Mucosa of stomach (tissue), 1 donor: Measurements from ENCODE around the gene TTC21A.

Experiments
- H3K27me3 ChIP-seq: one replicate; pipeline ENCODE4 v1.7.0; 2013; ENCODE audit warnings: mild to moderate bottlenecking, low read length; ENCODE audit not compliant: control insufficient read depth, insufficient read depth
- H3K36me3 ChIP-seq: one replicate; pipeline ENCODE4 v1.7.0; 2013; ENCODE audit warnings: low read length; ENCODE audit not compliant: control insufficient read depth, insufficient read depth
- H3K4me1 ChIP-seq: one replicate; pipeline ENCODE4 v1.7.0; 2013; ENCODE audit warnings: mild to moderate bottlenecking, low read length; ENCODE audit not compliant: control insufficient read depth, insufficient read depth
- H3K4me3 ChIP-seq: one replicate; pipeline ENCODE4 v1.7.0; 2013; ENCODE audit warnings: low read length
- H3K9ac ChIP-seq: one replicate; pipeline ENCODE4 v1.7.0; 2013; ENCODE audit warnings: mild to moderate bottlenecking, low read length, moderate library complexity
- H3K9me3 ChIP-seq: one replicate; pipeline ENCODE4 v1.7.0; 2013; ENCODE audit warnings: mild to moderate bottlenecking, low read length, moderate library complexity; ENCODE audit not compliant: control insufficient read depth
- donor health status: Pancreatic carcinoma.

Gene TTC21A

DNA sequence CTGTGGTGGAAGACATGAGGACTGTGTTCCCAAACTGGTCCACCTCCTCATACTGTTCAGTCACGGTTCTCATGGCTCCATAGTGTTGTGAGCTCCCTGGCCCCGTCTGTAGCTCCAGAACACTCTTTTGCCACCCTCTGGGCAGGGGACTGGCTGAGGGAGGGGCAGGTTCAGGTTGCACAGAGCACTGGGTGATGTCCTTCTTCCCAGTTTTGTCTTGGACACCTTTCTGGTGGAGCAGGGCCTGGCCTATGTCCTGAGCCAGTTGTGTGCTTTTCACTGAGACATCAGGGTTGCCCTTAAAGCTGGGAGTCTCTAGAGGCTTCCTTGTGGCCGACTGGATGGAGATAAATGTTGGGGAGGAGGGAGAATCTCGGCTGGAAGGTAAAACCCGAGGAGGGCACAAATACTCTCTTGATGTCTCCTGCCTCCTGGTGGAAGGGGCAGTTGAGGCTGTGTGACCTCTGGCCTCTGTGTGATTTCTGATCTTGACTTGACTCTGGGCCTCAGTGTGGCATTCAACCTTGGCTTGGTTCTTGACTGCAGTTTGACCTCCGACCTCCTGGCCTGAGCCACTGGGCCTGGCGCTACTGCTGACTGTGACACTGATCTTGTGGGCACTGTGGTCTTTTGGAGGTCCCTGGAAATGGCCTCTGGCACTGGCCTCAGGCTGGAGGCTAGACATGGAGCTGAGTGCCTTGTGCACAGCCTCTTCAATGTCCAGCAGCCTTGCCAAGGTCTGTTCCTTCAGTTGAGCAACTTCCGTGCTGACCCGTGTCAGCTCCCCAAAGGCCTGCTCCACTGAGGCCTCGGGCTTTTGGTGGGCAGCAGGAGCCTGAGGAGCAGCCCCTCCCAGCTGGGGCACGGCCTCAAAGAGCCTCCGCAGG is 76.8 kb downstream of the TTC21A start:
- Histone ChIP-seq H3K4me3 (no peak overlapping the region), H3K4me1 (peaks cover 30% of the 10 kb centered on the region), H3K27me3 (no peaks in the 10 kb centered on the region), H3K9ac (no peak overlapping the region), H3K36me3 (no peaks in the 10 kb centered on the region), H3K9me3 (no peaks in the 10 kb centered on the region)

DNA sequence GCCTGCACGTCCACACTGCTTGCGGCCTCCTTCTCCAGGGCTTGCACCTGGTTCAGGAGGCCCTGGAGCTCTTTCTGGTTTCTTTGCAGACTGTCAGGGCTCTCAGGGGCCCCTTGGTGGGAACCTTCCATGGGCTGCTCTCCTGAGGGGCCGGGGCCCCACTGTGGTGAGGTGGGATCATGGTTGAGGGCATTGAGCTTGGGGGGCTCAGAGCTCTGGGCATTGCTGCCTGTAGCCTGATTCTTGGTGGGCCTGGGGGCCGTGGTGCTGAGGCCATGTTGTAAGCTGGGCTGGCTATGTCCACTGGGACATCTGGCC is 77.4 kb downstream of the TTC21A start:
- Histone ChIP-seq H3K9ac (no peak overlapping the region), H3K4me3 (no peak overlapping the region), H3K27me3 (no peaks in the 10 kb centered on the region), H3K4me1 (peaks cover 24% of the 10 kb centered on the region), H3K36me3 (no peaks in the 10 kb centered on the region), H3K9me3 (no peaks in the 10 kb centered on the region)

DNA sequence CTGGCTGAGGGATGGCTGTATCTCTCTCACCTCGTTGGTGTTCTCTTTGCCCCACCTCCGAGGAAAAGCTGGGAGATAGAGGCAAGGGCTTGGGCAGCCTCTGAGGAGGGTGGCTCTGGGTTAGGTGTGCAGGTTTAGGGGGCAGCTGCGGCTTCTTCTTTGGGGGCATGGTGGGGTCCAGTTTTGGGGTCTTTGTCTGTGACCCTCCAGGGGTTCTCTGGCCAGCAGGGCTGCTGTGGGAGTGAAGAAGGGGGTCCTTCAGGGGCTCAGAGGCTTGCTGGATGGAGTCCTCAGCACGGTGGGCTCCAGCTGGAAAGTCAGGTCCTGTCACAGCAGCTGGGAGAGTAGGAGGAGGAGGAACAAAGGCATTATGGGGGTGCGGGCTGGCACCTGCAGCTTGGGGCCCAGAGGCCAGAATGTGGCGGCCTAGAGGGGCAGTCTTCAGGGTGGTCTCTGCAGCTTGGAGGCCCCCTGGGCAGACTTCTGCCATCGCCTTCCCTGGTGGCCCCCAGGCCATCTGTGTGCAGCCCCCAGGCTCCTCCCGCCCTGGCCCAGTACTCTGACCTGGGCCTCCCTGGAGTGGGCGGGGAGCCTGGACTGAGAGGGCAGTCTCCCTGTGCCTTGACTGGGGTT is 78.0 kb downstream of the TTC21A start:
- no peaks in the 10 kb centered on the region for H3K9me3 ChIP-seq
- no peak overlapping the region for H3K9ac ChIP-seq
- H3K4me3 ChIP-seq, result no peak overlapping the region
- peaks cover 18% of the 10 kb centered on the region for H3K4me1 ChIP-seq
- no peaks in the 10 kb centered on the region for H3K27me3 ChIP-seq
- H3K36me3 ChIP-seq, result no peaks in the 10 kb centered on the region

DNA sequence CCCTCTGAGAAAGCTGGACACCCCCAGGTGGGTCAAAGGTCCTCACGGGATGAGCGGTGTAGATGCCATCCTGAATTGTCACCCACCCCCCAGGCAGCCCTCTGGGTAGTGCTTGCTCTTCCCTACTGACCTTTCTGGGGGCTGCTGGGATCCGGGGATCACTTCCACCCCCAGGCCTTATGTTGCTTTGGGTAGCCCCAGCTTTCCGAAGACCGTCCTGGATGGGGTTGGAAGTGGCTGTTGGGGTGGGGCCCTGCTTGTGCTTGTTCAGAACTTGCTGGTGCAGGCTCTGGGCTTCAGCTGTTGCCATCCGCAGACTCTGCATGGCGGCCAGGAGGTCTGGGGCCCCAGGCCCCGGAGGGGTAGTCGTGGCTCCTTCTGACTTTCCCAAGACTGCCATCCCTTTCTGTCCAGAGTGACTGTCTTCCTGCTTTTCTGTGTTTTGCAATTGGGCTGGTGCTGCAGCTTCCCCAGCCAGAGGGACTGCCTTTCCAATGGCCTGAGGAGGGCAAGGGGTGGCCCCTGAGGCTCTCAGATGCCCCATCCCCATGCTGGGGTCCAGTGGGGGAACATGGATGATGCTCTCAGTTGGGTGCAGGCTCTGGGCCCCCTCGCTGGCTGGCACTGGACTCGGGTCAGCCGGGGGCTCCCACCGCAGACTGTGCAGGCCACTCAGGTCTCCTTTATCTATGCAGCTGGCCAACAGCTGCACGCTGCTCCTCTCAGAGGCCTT is 78.6 kb downstream of the TTC21A start:
- Histone ChIP-seq H3K9ac (no peak overlapping the region), H3K9me3 (no peaks in the 10 kb centered on the region), H3K36me3 (no peaks in the 10 kb centered on the region), H3K4me3 (no peak overlapping the region), H3K4me1 (peaks cover 13% of the 10 kb centered on the region), H3K27me3 (no peaks in the 10 kb centered on the region)

DNA sequence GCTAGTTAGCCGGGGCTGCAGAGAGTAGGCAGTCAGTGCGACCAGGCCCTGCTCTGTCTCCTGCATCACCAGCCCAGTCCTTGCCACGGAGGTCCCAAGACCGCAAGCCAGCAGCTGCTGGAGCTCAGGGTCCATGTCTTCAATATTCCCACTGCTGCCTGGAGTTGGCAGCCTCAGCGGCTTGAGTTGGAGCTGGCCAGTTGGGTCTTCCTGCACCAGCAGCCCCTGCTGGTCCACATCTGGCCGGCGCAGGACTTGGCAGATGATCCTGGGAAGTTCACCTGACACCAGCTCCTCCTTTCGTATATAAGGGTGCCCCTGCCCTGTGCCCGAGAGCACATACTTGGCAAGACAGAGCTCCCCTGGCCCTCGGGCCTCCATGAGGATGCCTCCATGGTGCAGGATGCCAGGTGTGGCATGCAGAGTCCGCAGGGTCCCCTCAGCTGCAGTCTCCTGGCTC is 79.2 kb downstream of the TTC21A start:
- peaks cover 10% of the 10 kb centered on the region for H3K4me1 ChIP-seq
- H3K27me3 ChIP-seq, result no peaks in the 10 kb centered on the region
- H3K36me3 ChIP-seq, result no peaks in the 10 kb centered on the region
- H3K4me3 ChIP-seq, result no peak overlapping the region
- H3K9me3 ChIP-seq, result no peaks in the 10 kb centered on the region
- H3K9ac ChIP-seq, result no peak overlapping the region

DNA sequence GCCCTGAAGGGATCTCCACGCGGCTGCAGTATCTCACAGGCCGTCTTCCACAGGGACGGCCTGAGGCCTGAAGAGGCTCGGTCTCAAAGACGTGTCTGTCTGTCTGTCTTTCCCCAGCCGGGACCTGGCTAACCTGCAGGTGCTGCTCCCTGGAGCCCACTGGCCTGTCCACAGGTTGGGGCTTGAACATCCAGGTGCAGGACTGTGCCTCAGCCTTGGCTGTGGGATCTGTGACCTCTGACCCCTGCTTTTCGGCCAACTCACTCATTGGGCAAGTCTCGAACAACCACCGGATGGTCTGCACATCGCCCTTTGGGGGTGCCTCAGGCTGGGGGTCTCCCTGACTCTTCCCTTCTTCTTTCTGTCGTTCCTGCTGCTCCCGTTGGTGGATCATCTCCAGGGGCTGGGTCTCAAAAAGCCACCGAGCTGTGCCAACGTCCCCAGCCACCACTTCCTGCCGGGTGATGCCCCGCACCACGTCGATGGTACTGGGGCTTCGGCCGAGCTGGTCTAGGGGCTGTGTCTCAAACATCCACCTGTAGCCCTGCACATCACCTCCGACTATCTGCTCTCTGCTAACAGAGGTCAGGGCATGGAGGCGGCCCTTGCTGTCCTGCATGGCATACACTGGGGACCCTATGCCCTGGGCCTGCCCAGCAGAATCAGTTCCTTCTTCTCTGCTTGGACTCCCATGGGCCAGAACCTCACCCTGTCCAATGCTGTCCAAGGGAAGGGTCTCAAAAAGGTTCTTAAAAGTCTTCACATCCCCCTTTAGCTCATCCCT is 80.1 kb downstream of the TTC21A start:
- H3K4me3 ChIP-seq, result no peak overlapping the region
- no peaks in the 10 kb centered on the region for H3K9me3 ChIP-seq
- H3K36me3 ChIP-seq, result no peaks in the 10 kb centered on the region
- H3K9ac ChIP-seq, result no peak overlapping the region
- no peaks in the 10 kb centered on the region for H3K27me3 ChIP-seq
- peaks cover 4% of the 10 kb centered on the region for H3K4me1 ChIP-seq
